ENCODE results near the gene NOTCH4. TPM values are rescaled to one million over a fixed set of nuclear protein-coding genes. Genes with fewer than 3 reads are reported as not detected.

The NOTCH4 gene
- total RNA-seq, 1 experiment from 2014 or later: 2.3 TPM

- Histone ChIP-seq H2AK5ac (ENCODE audit: insufficient read length, low read length) (no peak overlapping the region), H2BK15ac (ENCODE audit: low read depth, low read length) (no peak overlapping the region), H3K23ac (ENCODE audit: insufficient read length, low read depth, low read length) (no peak overlapping the region), H3K4ac (ENCODE audit: low read depth, low read length) (no peak overlapping the region), H2BK20ac (ENCODE audit: low read depth, low read length, poor library complexity, severe bottlenecking) (no peak overlapping the region), H4K5ac (ENCODE audit: insufficient read length, low read depth, low read length) (no peak overlapping the region), H3T11ph (ENCODE audit: low read length) (no peak overlapping the region), H3K27me3 (ENCODE audit: insufficient read depth, low read length) (no peaks in the 10 kb centered on the region), H3K4me1 (ENCODE audit: insufficient read depth, low read length) (no peaks in the 10 kb centered on the region), H3K27ac (ENCODE audit: insufficient read length, low read depth, low read length) (no peak overlapping the region), H3K23me2 (ENCODE audit: insufficient read length, low read depth, low read length, poor library complexity, severe bottlenecking) (peaks cover 15% of the 10 kb centered on the region), H2BK5ac (ENCODE audit: insufficient read length, low read length) (no peak overlapping the region), H3K14ac (ENCODE audit: insufficient read depth, low read length) (no peak overlapping the region), H3K18ac (ENCODE audit: insufficient read length, low read depth, low read length) (no peak overlapping the region), H2AFZ (ENCODE audit: low read length) (no peak overlapping the region), H2BK120ac (ENCODE audit: low read depth, low read length, poor library complexity, severe bottlenecking) (no peak overlapping the region), H3K4me2 (ENCODE audit: insufficient read depth, insufficient read length, low read length) (no peak overlapping the region), H3K79me1 (ENCODE audit: insufficient read depth, low read depth, low read length, poor library complexity, severe bottlenecking) (no peaks in the 10 kb centered on the region), H3K79me2 (ENCODE audit: insufficient read depth, low read length) (peaks cover 4% of the 10 kb centered on the region; the same call in 1 of the 2 replicates), H4K20me1 (ENCODE audit: control insufficient read depth, insufficient read depth, insufficient read length) (no peaks in the 10 kb centered on the region), H3K9me3 (ENCODE audit: control insufficient read depth, low read depth, low read length) (no peaks in the 10 kb centered on the region), H3K9ac (ENCODE audit: extremely low read depth, insufficient read length, low read length) (no peak overlapping the region), H4K91ac (ENCODE audit: insufficient read length, low read depth, low read length) (no peak overlapping the region), H4K8ac (replicated peaks; ENCODE audit: insufficient read length, low read depth, low read length) (no peak overlapping the region), H3K56ac (ENCODE audit: insufficient read length, low read depth, low read length) (no peak overlapping the region), H2BK12ac (ENCODE audit: insufficient read length, low read depth, low read length) (no peak overlapping the region)
- no peak for DNase-seq
- TF ChIP-seq CTCF (conservative IDR thresholded peaks at IDR 0.05): no peak
- WGBS (ENCODE audit: extremely low coverage, insufficient read length, low lambda C conversion rate): no CpG with 5 or more reads among the region's 15 CpGs
- Mint-ChIP-seq H3K4me1 (peaks cover 24 to 33% of the 10 kb centered on the region in 2 experiments), H3K4me3 (no peak overlapping the region), H3K9me3 (no peaks in the 10 kb centered on the region; a peak in 1 of 5 replicates), H3K27me3 (ENCODE audit: low read depth) (no peaks in the 10 kb centered on the region; the same call in 1 of the 2 replicates), H3K27ac (no peak overlapping the region), H3K36me3 (ENCODE audit: insufficient read depth in 1 of 3, low read depth in 3 of 3) (peaks cover 22 to 60% (median 49%) of the 10 kb centered on the region in 3 experiments)
These were observed 42.6 kb downstream of the NOTCH4 start for GRCh38 chr6:32181148-32181702.

Data from H9 (cell line).